Activated naive CD8-positive, alpha-beta T cell treated with anti-CD3 and anti-CD28 coated beads, Interleukin-2, amount 10 ng/mL, durations not matched to agents 7 days and 5 days (primary cell): Measurements from ENCODE around the gene TPSAB1. TPM values are rescaled to one million over a fixed set of nuclear protein-coding genes. Genes with fewer than 3 reads are reported as not detected.

Experiments
- ATAC-seq: fragments of 150-1000 bp; cut with Tn5 transposase; one replicate; pipeline ENCODE4 v1.10.0; 2021; ENCODE audit warnings: low read depth, moderate library complexity
- POLR2A ChIA-PET: fragments of 350-600 bp; sonication (Branson Sonifier 250); formaldehyde crosslinking; loops from one replicate; lab custom pipeline; 2021; ENCODE audit warnings: antibody characterized with exemption; lab: Charles Lee
- DNase-seq: peaks from one replicate; pipeline ENCODE4 v3.0.0; 2021
- H3K27ac Mint-ChIP-seq: one replicate; pipeline ENCODE4 v1.8.0; 2022; ENCODE audit warnings: mild to moderate bottlenecking, mixed read lengths
- H3K27me3 Mint-ChIP-seq: one replicate; pipeline ENCODE4 v1.8.0; 2022; ENCODE audit warnings: mild to moderate bottlenecking, moderate library complexity, mixed read lengths
- H3K36me3 Mint-ChIP-seq: one replicate; pipeline ENCODE4 v1.8.0; 2021; ENCODE audit warnings: mild to moderate bottlenecking, mixed read lengths
- H3K4me1 Mint-ChIP-seq: one replicate; pipeline ENCODE4 v1.8.0; 2021; ENCODE audit warnings: mixed read lengths
- H3K4me3 Mint-ChIP-seq: one replicate; pipeline ENCODE4 v1.8.0; 2022; ENCODE audit warnings: mild to moderate bottlenecking, moderate library complexity, mixed read lengths
- H3K9me3 Mint-ChIP-seq: one replicate; pipeline ENCODE4 v1.8.0; 2021; ENCODE audit warnings: mixed read lengths
- total RNA-seq, 2 experiments: library from RNA; stranded (reverse); gene quantifications; one replicate each; pipeline ENCODE4 v1.2.3, GENCODE V29; 2021

Gene TPSAB1
- total RNA-seq, 2 experiments from 2014 or later = not detected

DNA sequence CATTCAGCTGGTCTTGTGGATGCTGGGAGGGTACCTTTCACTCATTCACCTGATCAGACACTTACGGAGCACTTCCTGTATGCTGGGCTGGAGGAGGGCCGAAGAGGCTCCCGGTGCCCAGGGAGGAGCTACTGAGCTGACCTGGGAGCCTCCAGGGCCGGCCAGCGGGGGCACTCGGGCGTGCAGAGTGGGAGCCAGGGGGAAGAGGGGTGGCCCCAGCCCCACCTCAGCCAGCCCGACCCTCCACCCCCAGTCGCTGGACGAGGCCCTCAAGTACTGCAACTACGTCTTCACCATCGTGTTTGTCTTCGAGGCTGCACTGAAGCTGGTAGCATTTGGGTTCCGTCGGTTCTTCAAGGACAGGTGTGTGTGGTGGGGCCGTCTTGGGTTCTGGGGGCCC, 25.8 kb upstream of the TPSAB1 start:
- ATAC-seq (no peak), DNase-seq (no peak)
- no peaks in the 10 kb centered on the region for H3K27me3 Mint-ChIP-seq
- H3K27ac Mint-ChIP-seq = no peak overlapping the region
- POLR2A ChIA-PET = no interaction called here
- no peaks in the 10 kb centered on the region for H3K9me3 Mint-ChIP-seq
- H3K4me1 Mint-ChIP-seq = no peaks in the 10 kb centered on the region
- H3K36me3 Mint-ChIP-seq = no peaks in the 10 kb centered on the region
- H3K4me3 Mint-ChIP-seq = no peak overlapping the region

DNA sequence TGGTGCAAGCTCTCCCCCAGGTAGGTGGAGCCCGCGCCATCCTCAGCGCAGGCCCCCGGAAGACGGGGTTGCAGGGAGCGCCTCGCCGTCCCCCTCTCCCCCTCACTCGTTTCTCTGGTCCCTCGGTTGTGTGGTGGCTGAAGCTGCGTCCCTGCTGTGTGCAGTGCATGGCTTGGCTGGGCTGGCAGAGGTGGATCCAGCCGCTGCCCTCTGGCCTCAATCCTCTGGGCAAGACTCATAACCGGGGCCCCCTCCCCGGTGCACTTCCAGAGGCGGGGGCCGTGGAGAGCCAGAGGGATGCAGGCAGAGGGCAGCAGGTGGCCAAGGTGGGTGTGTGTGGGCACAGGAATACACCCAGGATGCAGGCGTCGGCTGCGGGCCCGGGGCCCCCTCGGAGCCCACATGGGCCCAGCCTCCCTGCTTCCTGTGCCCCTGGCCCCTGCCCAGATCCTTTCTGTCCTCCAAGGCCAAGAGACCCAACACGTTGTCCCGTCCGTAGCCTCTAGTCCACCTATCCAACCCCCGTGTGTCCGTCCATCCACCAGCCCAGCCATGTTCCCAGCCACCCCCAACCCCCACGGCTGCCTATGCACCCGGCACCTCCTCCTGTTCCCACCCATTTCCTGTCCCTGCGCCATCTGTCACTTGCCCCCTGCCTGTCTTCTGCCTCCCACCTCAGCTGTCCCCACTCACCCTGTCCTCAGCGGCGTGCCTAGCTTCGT, 24.8 kb upstream of the TPSAB1 start:
- DNase-seq (no peak), ATAC-seq (no peak)
- Mint-ChIP-seq H3K4me1 (no peaks in the 10 kb centered on the region), H3K27ac (no peak overlapping the region), H3K9me3 (no peaks in the 10 kb centered on the region), H3K36me3 (no peaks in the 10 kb centered on the region), H3K27me3 (no peaks in the 10 kb centered on the region), H3K4me3 (no peak overlapping the region)
- POLR2A ChIA-PET = no interaction called here

DNA sequence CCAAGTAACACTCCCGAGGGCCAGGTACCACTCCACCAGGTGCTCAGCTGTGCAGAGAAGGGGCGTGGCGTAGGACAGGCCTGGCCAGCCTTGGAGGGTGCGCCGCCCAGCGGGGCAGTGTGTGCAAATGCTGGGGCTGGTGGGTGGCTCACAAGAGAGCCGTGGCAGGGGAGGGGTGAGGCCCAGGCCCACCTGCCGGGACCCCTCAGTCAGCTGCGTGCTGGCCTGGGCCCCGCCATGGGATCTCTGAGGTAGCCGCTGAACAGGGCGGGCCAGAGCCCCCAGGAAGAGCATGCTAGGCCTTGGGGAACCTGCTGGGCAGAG, 24.2 kb upstream of the TPSAB1 start:
- Mint-ChIP-seq H3K36me3 (no peaks in the 10 kb centered on the region), H3K9me3 (no peaks in the 10 kb centered on the region), H3K27me3 (no peaks in the 10 kb centered on the region), H3K4me3 (no peak overlapping the region), H3K27ac (no peak overlapping the region), H3K4me1 (no peaks in the 10 kb centered on the region)
- POLR2A ChIA-PET = no interaction called here
- ATAC-seq = no peak
- no peak for DNase-seq

DNA sequence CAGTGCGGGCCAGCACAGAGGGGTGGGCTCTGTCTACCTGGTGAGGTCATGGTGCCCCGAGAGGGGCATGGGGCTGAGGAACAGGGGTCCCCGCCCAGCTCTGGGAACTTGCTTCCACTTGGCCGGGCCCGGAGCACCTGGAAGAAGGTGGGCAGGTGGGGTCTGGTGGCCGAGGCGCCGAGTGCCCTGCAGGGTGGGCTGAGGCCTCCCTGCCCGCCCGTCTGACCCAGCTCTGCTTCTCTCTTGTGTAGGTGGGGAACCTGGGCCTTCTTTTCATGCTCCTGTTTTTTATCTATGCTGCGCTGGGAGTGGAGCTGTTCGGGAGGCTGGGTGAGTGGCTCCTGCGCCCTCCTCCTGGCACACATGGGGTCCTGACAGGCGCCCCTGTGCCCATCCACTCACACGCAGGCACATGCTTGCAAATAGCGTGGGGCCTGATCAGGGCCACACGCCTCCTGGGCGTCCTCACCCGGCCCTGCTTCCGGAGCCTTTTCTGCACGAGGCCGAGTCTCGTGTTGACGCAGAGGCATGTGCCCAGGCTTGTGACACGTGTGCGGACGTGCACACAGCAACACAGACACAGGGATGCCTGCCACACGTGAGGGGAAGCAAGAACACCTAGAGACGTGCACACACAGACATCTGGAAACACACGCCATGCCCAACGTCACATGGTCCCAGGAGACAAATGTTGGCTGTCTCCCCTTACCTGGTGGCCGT, 23.7 kb upstream of the TPSAB1 start:
- H3K4me1 Mint-ChIP-seq = no peaks in the 10 kb centered on the region
- H3K36me3 Mint-ChIP-seq = no peaks in the 10 kb centered on the region
- ATAC-seq (no peak), DNase-seq (no peak)
- no peak overlapping the region for H3K27ac Mint-ChIP-seq
- POLR2A ChIA-PET = no interaction called here
- H3K27me3 Mint-ChIP-seq = no peaks in the 10 kb centered on the region
- no peaks in the 10 kb centered on the region for H3K9me3 Mint-ChIP-seq
- no peak overlapping the region for H3K4me3 Mint-ChIP-seq

DNA sequence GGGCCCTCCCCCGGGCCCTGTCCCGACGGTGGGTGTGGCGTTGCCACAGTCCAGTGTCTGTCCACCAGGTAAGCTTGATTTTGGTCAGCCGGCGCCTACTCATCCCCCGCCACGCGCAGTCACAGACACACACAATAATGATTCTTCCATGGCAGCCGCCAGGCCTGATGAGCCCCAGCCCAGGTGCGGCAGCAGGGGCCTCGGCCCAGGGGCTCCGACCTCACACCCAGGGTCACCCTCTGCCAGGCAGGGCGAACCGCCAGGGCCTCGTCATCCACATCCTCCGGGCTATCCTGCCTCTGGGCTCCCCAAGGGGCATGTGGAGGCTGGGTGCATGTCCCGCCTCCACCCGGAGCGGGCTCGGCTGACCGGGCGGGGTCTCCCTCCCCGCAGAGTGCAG, 23.0 kb upstream of the TPSAB1 start:
- H3K4me3 Mint-ChIP-seq = no peak overlapping the region
- POLR2A ChIA-PET = no interaction called here
- no peaks in the 10 kb centered on the region for H3K9me3 Mint-ChIP-seq
- no peaks in the 10 kb centered on the region for H3K36me3 Mint-ChIP-seq
- no peaks in the 10 kb centered on the region for H3K27me3 Mint-ChIP-seq
- no peak for DNase-seq
- H3K27ac Mint-ChIP-seq = no peak overlapping the region
- no peaks in the 10 kb centered on the region for H3K4me1 Mint-ChIP-seq
- ATAC-seq = no peak

DNA sequence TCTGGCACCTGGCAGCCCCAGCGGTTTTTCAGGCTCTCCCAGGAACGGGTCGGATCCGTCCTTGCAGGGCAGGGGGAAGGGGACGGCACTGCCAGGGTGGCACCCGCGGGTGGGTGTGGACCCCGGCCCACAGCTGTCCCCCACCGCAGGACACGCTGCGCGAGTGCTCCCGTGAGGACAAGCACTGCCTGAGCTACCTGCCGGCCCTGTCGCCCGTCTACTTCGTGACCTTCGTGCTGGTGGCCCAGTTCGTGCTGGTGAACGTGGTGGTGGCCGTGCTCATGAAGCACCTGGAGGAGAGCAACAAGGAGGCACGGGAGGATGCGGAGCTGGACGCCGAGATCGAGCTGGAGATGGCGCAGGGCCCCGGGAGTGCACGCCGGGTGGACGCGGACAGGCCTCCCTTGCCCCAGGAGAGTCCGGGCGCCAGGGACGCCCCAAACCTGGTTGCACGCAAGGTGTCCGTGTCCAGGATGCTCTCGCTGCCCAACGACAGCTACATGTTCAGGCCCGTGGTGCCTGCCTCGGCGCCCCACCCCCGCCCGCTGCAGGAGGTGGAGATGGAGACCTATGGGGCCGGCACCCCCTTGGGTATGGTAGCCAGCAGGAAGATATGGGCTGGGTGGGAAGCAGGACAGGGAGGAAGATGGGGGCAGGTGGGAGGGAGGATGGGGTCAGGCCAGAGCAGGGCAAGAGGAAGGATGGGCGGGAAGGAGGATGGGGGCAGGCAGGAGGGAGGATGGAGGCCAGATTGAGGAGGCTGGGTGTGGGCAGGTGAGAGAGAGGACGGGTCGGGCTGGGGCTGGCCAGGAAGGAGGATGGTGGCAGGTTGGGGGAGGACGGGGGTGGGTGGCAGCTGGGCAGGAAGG, 22.2 kb upstream of the TPSAB1 start:
- Mint-ChIP-seq H3K4me1 (no peaks in the 10 kb centered on the region), H3K9me3 (no peaks in the 10 kb centered on the region), H3K27me3 (no peaks in the 10 kb centered on the region), H3K4me3 (no peak overlapping the region), H3K27ac (no peak overlapping the region), H3K36me3 (no peaks in the 10 kb centered on the region)
- POLR2A ChIA-PET = no interaction called here
- ATAC-seq (no peak), DNase-seq (no peak)

DNA sequence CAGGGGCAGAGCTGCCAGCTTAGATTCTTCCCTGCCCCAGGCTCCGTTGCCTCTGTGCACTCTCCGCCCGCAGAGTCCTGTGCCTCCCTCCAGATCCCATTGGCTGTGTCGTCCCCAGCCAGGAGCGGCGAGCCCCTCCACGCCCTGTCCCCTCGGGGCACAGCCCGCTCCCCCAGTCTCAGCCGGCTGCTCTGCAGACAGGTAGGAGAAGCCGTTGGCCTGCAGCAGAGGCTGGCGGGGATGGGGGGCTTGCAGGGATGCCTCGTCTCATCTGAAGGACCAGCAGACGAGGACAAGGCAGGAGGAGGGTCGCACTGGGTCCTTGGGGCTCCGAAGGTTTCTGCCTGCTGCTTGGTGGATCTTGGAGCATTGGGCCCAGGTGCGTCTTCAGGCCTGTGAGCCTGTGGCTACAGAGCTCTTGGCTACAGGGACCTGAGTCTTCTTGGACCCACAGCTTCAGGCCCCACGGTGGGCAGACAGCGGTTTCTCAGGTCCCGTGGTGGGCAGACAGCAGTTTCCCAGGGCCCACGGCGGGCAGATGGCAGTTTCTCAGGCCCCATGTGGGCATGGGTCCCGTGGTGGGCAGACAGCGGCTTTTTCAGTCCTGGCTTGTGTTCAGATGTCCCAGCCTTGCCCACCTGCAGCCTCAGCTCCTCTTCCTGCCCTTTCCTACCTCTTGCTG, 21.4 kb upstream of the TPSAB1 start:
- H3K9me3 Mint-ChIP-seq = no peaks in the 10 kb centered on the region
- H3K4me3 Mint-ChIP-seq = no peak overlapping the region
- ATAC-seq (no peak), DNase-seq (no peak)
- no peaks in the 10 kb centered on the region for H3K27me3 Mint-ChIP-seq
- no peaks in the 10 kb centered on the region for H3K4me1 Mint-ChIP-seq
- H3K36me3 Mint-ChIP-seq = no peaks in the 10 kb centered on the region
- POLR2A ChIA-PET = no interaction called here
- no peak overlapping the region for H3K27ac Mint-ChIP-seq

DNA sequence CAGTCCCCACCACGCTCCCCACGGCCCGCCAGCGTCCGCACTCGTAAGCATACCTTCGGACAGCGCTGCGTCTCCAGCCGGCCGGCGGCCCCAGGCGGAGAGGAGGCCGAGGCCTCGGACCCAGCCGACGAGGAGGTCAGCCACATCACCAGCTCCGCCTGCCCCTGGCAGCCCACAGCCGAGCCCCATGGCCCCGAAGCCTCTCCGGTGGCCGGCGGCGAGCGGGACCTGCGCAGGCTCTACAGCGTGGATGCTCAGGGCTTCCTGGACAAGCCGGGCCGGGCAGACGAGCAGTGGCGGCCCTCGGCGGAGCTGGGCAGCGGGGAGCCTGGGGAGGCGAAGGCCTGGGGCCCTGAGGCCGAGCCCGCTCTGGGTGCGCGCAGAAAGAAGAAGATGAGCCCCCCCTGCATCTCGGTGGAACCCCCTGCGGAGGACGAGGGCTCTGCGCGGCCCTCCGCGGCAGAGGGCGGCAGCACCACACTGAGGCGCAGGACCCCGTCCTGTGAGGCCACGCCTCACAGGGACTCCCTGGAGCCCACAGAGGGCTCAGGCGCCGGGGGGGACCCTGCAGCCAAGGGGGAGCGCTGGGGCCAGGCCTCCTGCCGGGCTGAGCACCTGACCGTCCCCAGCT, 20.3 kb upstream of the TPSAB1 start:
- DNase-seq (no peak), ATAC-seq (no peak)
- Mint-ChIP-seq H3K4me1 (no peaks in the 10 kb centered on the region), H3K27me3 (no peaks in the 10 kb centered on the region), H3K4me3 (no peak overlapping the region), H3K9me3 (no peaks in the 10 kb centered on the region), H3K36me3 (no peaks in the 10 kb centered on the region), H3K27ac (no peak overlapping the region)
- POLR2A ChIA-PET = no interaction called here

DNA sequence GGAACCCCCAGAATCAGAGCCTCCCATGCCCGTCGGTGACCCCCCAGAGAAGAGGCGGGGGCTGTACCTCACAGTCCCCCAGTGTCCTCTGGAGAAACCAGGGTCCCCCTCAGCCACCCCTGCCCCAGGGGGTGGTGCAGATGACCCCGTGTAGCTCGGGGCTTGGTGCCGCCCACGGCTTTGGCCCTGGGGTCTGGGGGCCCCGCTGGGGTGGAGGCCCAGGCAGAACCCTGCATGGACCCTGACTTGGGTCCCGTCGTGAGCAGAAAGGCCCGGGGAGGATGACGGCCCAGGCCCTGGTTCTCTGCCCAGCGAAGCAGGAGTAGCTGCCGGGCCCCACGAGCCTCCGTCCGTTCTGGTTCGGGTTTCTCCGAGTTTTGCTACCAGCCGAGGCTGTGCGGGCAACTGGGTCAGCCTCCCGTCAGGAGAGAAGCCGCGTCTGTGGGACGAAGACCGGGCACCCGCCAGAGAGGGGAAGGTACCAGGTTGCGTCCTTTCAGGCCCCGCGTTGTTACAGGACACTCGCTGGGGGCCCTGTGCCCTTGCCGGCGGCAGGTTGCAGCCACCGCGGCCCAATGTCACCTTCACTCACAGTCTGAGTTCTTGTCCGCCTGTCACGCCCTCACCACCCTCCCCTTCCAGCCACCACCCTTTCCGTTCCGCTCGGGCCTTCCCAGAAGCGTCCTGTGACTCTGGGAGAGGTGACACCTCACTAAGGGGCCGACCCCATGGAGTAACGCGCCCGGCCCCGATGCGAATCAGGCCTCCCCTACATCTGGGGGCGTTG, 19.5 kb upstream of the TPSAB1 start:
- Mint-ChIP-seq H3K4me3 (no peak overlapping the region), H3K27me3 (no peaks in the 10 kb centered on the region), H3K27ac (no peak overlapping the region), H3K9me3 (no peaks in the 10 kb centered on the region), H3K36me3 (no peaks in the 10 kb centered on the region), H3K4me1 (no peaks in the 10 kb centered on the region)
- no peak for ATAC-seq
- POLR2A ChIA-PET = no interaction called here
- no peak for DNase-seq

DNA sequence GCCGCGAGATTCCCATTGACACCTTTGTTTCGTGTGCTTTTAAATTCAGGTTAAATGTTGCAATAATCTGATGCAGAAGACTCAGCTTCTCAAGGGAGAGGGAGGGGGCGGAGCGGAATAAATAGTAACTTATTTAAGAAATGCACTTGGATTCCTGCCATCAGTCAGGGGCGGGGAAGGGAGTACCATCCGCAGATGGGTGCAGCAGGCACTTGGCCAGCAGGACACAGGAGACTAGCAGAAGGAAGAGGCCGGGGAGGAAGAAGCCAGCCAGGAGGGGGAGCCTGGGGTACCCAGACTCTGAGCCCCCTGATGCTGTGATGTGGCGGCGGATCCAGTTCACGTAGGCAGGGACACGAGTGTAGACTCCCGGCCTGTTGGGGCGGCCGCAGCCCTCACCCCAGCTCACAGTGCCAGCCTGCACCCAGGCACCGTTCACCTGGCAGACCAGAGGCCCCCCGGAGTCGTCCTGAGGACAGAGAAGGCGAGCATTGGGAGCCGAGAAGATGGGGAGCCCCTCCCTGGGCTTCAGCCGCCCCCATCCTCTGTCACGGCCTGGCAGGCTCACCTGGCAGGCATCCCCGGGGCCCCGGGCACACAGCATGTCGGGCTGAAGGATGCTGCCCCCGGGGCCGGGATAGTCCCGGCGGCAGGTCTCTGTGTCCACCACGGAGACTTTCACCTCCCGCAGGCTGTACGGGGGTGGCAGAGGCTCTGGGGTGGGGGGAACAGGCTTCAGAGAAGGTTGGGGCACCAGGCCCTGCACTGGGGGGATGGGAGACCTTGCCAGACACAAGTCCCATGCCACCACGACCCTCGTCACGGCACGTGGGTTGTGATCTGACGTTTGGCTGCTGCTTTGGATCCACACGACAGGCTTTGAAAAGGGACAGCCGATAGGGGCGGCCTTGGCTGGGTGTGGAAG, 18.6 kb upstream of the TPSAB1 start:
- Mint-ChIP-seq H3K4me3 (no peak overlapping the region), H3K4me1 (no peaks in the 10 kb centered on the region), H3K27me3 (no peaks in the 10 kb centered on the region), H3K9me3 (no peaks in the 10 kb centered on the region), H3K27ac (no peak overlapping the region), H3K36me3 (no peaks in the 10 kb centered on the region)
- POLR2A ChIA-PET = no interaction called here
- ATAC-seq (no peak), DNase-seq (no peak)

DNA sequence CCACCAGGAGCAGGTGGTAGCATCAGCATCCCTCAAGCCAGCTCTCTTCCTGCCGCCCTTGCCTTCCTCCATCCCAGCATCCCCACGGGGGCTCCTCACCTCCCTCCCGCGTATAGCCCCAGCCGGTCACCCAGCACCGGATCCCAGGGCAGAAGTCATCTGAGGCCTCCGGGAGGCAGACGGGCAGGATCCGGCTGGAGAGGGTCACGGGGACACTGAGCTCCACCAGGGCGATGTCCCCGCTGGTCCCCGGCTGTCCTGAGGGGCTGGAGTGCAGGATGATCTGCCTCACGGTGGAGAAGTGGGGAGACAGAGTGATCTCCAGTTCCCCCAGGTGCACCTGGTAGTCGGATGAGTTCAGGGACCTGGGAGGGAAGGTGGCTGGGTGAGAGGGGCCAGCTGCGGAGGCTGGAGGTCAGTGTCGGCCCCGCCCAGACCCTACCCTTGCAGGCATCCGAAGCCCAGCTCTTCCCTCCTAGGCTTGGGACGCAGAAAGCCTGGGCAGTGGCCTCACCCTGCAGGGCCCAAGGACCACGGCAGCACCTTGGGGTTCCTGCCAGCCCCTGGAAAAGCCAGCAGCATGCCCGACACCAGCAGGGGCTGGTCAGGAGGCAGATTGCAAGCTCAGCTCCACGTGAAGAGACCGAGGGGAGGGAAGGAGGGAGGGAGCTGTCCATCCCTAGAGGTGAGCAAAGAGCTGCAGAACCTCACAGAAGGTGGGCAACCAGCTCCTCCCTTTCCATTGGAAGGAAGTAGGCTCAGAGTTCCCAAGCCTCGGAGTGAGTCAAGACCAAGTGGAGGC, 17.8 kb upstream of the TPSAB1 start:
- DNase-seq = no peak
- POLR2A ChIA-PET = no interaction called here
- Mint-ChIP-seq H3K36me3 (no peaks in the 10 kb centered on the region), H3K9me3 (no peaks in the 10 kb centered on the region), H3K27me3 (no peaks in the 10 kb centered on the region), H3K4me1 (no peaks in the 10 kb centered on the region), H3K27ac (no peak overlapping the region), H3K4me3 (no peak overlapping the region)
- ATAC-seq = no peak
